Activated CD4-positive, CD25-positive, alpha-beta regulatory T cell (primary cell): Measurements from ENCODE around the gene OR9Q1.
"Not testable (repeated sequence)": the region's sequence is repeated elsewhere in the genome, so short reads cannot be mapped to it uniquely, and the experiment has no call there.

Source experiments
- DNase-seq, 4 experiments: peaks; one replicate each; lab custom pipeline; 2025; lab: John Stamatoyannopoulos, UW

The OR9Q1 gene

GRCh38 chr11:58135171-58135570 is 111.5 kb downstream of the OR9Q1 start:
- DNase-seq, result no peak

GRCh38 chr11:58142761-58143160 is 119.1 kb downstream of the OR9Q1 start:
- no peak for DNase-seq

GRCh38 chr11:58152781-58153180 is 129.1 kb downstream of the OR9Q1 start:
- no peak for DNase-seq

- no peak for DNase-seq
Measured at GRCh38 chr11:58164389-58164788, 140.7 kb downstream of the OR9Q1 start.

- DNase-seq, result no peak
Measured at GRCh38 chr11:58164990-58165389, 141.3 kb downstream of the OR9Q1 start.

- no peak for DNase-seq
Measured at GRCh38 chr11:58165504-58166106, 141.9 kb downstream of the OR9Q1 start.

- no peak for DNase-seq
Measured at GRCh38 chr11:58177409-58178054, 153.9 kb downstream of the OR9Q1 start.

- DNase-seq, result no peak
Measured at GRCh38 chr11:58178444-58178843, 154.8 kb downstream of the OR9Q1 start.

GRCh38 chr11:58179648-58180047 is 156.0 kb downstream of the OR9Q1 start:
- DNase-seq, result no peak

GRCh38 chr11:58186938-58187337 is 163.3 kb downstream of the OR9Q1 start:
- no peak for DNase-seq

- no peak for DNase-seq
Measured at GRCh38 chr11:58188770-58189169, 165.1 kb downstream of the OR9Q1 start, which contains the start of gene OR9Q2. OR9Q2 (plus strand) TSS chr11:58189070; CDS start chr11:58190491, 1,421 bp downstream.

- DNase-seq, result no peak
Measured at GRCh38 chr11:58192229-58192628, 168.5 kb downstream of the OR9Q1 start.

- no peak for DNase-seq
Measured at GRCh38 chr11:58193391-58193790, 169.7 kb downstream of the OR9Q1 start.

- DNase-seq, result no peak
Measured at GRCh38 chr11:58195939-58196338, 172.3 kb downstream of the OR9Q1 start.

- DNase-seq, result no peak
Measured at GRCh38 chr11:58199271-58199670, 175.6 kb downstream of the OR9Q1 start.

- no peak for DNase-seq
Measured at GRCh38 chr11:58204042-58204441, 180.4 kb downstream of the OR9Q1 start, which contains the start of gene OR1S2. OR1S2 (minus strand) TSS chr11:58204142; CDS start chr11:58204142, 0 bp downstream.

- DNase-seq, result not testable (repeated sequence)
Measured at GRCh38 chr11:58212420-58212819, 188.7 kb downstream of the OR9Q1 start, which contains the start of gene OR1S1. OR1S1 (plus strand) TSS chr11:58212720.

- no peak for DNase-seq
Measured at GRCh38 chr11:58216476-58216875, 192.8 kb downstream of the OR9Q1 start.

GRCh38 chr11:58222721-58223120 is 199.0 kb downstream of the OR9Q1 start:
- DNase-seq, result no peak

- no peak for DNase-seq
Measured at GRCh38 chr11:58227956-58228615, 204.4 kb downstream of the OR9Q1 start.
